Amygdala (tissue), 56 donors: ENCODE data around the gene MYO18A.

ENCODE experiments used
- DNase-seq, 56 donors: peaks; one replicate each; lab custom pipeline; 2025; lab: John Stamatoyannopoulos, UW

The MYO18A gene

GRCh38 chr17:29131814-29132682 is 48.1 kb downstream of the MYO18A start:
- DNase-seq, result no peak

- DNase-seq, result no peak
Measured at GRCh38 chr17:29129731-29130130, 50.5 kb downstream of the MYO18A start.

- no peak for DNase-seq
Measured at GRCh38 chr17:29127840-29128239, 52.4 kb downstream of the MYO18A start.

GRCh38 chr17:29126268-29126930 is 53.8 kb downstream of the MYO18A start:
- DNase-seq, result no peak

GRCh38 chr17:29125651-29126050 is 54.5 kb downstream of the MYO18A start:
- DNase-seq, result no peak

GRCh38 chr17:29124925-29125273 is 55.3 kb downstream of the MYO18A start:
- DNase-seq, result no peak

GRCh38 chr17:29124135-29124924 is 55.9 kb downstream of the MYO18A start:
- peak in 17 of 56 donors; percentile 11 to 64 (median 28) for DNase-seq

GRCh38 chr17:29123111-29123510 is 57.1 kb downstream of the MYO18A start:
- no peak for DNase-seq

GRCh38 chr17:29121442-29121841 is 58.8 kb downstream of the MYO18A start:
- DNase-seq, result no peak

GRCh38 chr17:29120433-29120832 is 59.8 kb downstream of the MYO18A start:
- no peak for DNase-seq

- no peak for DNase-seq
Measured at GRCh38 chr17:29119265-29119664, 60.9 kb downstream of the MYO18A start.

GRCh38 chr17:29116804-29117753 is 63.1 kb downstream of the MYO18A start:
- peak in 50 of 56 donors; percentile 24 to 88 (median 51) for DNase-seq

GRCh38 chr17:29115961-29116803 is 64.0 kb downstream of the MYO18A start:
- DNase-seq, result peak in 28 of 56 donors; percentile 9 to 70 (median 38)

- DNase-seq, result no peak
Measured at GRCh38 chr17:29115435-29115834, 64.8 kb downstream of the MYO18A start.

- no peak for DNase-seq
Measured at GRCh38 chr17:29114141-29114540, 66.1 kb downstream of the MYO18A start.

- DNase-seq, result peak in 2 of 56 donors; percentile 7 to 18
Measured at GRCh38 chr17:29113334-29113733, 66.9 kb downstream of the MYO18A start.

- peak in 20 of 56 donors; percentile 3 to 50 (median 22) for DNase-seq
Measured at GRCh38 chr17:29112771-29113295, 67.4 kb downstream of the MYO18A start.

- peak in 40 of 56 donors; percentile 12 to 73 (median 39) for DNase-seq
Measured at GRCh38 chr17:29111816-29112499, 68.2 kb downstream of the MYO18A start.
